ENCODE results near the gene KCNF1. TPM values are rescaled to one million over a fixed set of nuclear protein-coding genes. Genes with fewer than 3 reads are reported as not detected.

The KCNF1 gene
- total RNA-seq, 2 donors from 2014 or later, result 1.0 TPM; not detected in 1

DNA sequence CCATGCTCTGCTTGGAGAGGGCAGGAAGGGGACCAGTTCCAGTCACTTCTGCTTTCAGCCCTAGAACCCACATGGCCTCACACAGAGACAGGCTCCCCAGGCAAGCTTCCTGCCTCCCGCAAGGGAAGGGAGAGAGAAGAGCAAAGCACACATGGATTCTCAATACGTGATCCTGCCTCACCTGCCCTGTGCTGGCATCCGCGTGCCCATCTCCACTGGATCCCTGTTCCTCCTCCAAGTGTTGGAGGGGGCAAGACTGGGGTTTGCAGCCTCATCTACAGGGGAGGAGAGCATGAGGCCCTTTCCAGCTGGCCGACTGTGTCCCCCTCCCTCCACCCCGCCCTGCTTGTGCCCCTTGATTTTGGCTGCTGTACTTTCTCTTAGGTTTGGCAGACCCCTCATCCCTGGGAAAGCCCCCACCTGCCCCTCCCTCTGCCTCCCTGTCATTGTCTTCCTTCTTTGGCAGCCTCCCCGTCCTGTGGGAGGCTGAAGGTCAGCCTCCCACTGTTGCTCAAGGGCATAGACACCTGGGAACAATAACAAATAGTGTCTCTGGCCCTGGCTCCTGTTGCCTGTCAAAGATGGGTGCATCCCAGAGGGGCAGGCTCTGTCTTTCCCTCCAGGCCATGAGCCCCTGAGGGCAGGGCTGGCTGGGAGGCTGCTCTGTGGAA lies 22.7 kb downstream of the KCNF1 start:
- 75% methylated on average over 7 of the region's 7 CpGs for WGBS
- intact Hi-C loops (cut with DNase I), result no loop called here

DNA sequence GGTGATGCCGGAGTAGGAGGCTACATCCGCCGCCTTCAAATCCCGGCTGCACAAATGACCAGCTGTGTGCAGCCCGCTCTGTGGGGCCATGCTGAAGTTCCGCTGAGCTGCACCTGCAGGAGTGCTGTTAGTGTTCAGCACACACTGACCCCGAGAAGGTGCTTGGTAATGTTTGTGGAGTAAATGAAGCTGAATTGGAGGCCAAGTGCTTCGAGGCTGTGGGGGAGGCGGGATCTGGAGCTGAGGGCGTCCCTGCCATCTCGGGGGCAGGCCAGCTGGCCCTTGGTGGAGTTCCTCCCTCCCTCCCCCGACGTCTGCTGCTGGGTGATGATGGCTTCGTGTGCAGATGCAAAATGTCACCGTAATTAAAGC lies 23.2 kb downstream of the KCNF1 start:
- 54% methylated on average over 15 of the region's 15 CpGs for WGBS
- no peak for TF ChIP-seq POLR2A (IDR thresholded peaks at IDR 0.05)
- TF ChIP-seq POLR2AphosphoS5 (IDR thresholded peaks at IDR 0.05), result no peak
- TF ChIP-seq, protein P1, sequence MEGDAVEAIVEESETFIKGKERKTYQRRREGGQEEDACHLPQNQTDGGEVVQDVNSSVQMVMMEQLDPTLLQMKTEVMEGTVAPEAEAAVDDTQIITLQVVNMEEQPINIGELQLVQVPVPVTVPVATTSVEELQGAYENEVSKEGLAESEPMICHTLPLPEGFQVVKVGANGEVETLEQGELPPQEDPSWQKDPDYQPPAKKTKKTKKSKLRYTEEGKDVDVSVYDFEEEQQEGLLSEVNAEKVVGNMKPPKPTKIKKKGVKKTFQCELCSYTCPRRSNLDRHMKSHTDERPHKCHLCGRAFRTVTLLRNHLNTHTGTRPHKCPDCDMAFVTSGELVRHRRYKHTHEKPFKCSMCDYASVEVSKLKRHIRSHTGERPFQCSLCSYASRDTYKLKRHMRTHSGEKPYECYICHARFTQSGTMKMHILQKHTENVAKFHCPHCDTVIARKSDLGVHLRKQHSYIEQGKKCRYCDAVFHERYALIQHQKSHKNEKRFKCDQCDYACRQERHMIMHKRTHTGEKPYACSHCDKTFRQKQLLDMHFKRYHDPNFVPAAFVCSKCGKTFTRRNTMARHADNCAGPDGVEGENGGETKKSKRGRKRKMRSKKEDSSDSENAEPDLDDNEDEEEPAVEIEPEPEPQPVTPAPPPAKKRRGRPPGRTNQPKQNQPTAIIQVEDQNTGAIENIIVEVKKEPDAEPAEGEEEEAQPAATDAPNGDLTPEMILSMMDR (IDR thresholded peaks at IDR 0.05), result no peak
- no peaks in the 10 kb centered on the region for H3K27me3 ChIP-seq (replicated peaks; ENCODE audit: insufficient read depth)

More for the DNA sequence above, 22.7 kb downstream of the KCNF1 start:
- Histone ChIP-seq H3K36me3 (no peaks in the 10 kb centered on the region), H3K27me3 (replicated peaks; ENCODE audit: insufficient read depth) (no peaks in the 10 kb centered on the region), H3K9me3 (no peaks in the 10 kb centered on the region), H3K27ac (no peak overlapping the region), H3K4me1 (replicated peaks) (no peaks in the 10 kb centered on the region), H3K4me3 (no peak overlapping the region)
- TF ChIP-seq POLR2AphosphoS5 (IDR thresholded peaks at IDR 0.05) (no peak), POLR2A (IDR thresholded peaks at IDR 0.05) (no peak)
- TF ChIP-seq, protein P1 (IDR thresholded peaks at IDR 0.05), result no peak
- DNase-seq (ENCODE audit: low spot score), result no peak

GRCh38 chr2:10935366-10935918 lies 23.7 kb downstream of the KCNF1 start:
- Histone ChIP-seq H3K9me3 (no peaks in the 10 kb centered on the region), H3K36me3 (no peaks in the 10 kb centered on the region), H3K27ac (no peak overlapping the region), H3K27me3 (replicated peaks; ENCODE audit: insufficient read depth) (no peaks in the 10 kb centered on the region), H3K4me1 (replicated peaks) (no peaks in the 10 kb centered on the region), H3K4me3 (no peak overlapping the region)
- intact Hi-C loops (cut with DNase I), result no loop called here
- no peak for DNase-seq (ENCODE audit: low spot score)
- TF ChIP-seq POLR2AphosphoS5 (IDR thresholded peaks at IDR 0.05), result no peak
- TF ChIP-seq, protein P1 (IDR thresholded peaks at IDR 0.05), result no peak
- TF ChIP-seq POLR2A (IDR thresholded peaks at IDR 0.05), result no peak
- WGBS, result 86% methylated on average over 18 of the region's 18 CpGs

More for the DNA sequence above, 23.2 kb downstream of the KCNF1 start:
- H3K27ac ChIP-seq, result no peak overlapping the region
- no peaks in the 10 kb centered on the region for H3K4me1 ChIP-seq (replicated peaks)
- no peaks in the 10 kb centered on the region for H3K9me3 ChIP-seq
- no peak for DNase-seq (ENCODE audit: low spot score)
- intact Hi-C loops (cut with DNase I), result no loop called here
- H3K4me3 ChIP-seq, result no peak overlapping the region
- no peaks in the 10 kb centered on the region for H3K36me3 ChIP-seq

GRCh38 chr2:10935953-10936942 lies 24.5 kb downstream of the KCNF1 start:
- TF ChIP-seq POLR2AphosphoS5 (IDR thresholded peaks at IDR 0.05), result no peak
- TF ChIP-seq, protein P1 (IDR thresholded peaks at IDR 0.05), result no peak
- no peak for TF ChIP-seq POLR2A (IDR thresholded peaks at IDR 0.05)
- DNase-seq (ENCODE audit: low spot score), result no peak
- H3K4me3 ChIP-seq, result no peak overlapping the region
- H3K27me3 ChIP-seq (replicated peaks; ENCODE audit: insufficient read depth), result no peaks in the 10 kb centered on the region
- H3K9me3 ChIP-seq, result no peaks in the 10 kb centered on the region
- no peaks in the 10 kb centered on the region for H3K36me3 ChIP-seq
- H3K4me1 ChIP-seq (replicated peaks), result no peaks in the 10 kb centered on the region
- no peak overlapping the region for H3K27ac ChIP-seq
- intact Hi-C loops (cut with DNase I), result no loop called here
- 73% methylated on average over 17 of the region's 17 CpGs for WGBS
